Fibroblast of gingiva (primary cell): ENCODE measurements around the gene GLCE.
"Not testable (repeated sequence)": the region's sequence is repeated elsewhere in the genome, so short reads cannot be mapped to it uniquely, and the experiment has no call there.

Experiments
- DNase-seq: peaks from one replicate; pipeline ENCODE4 v3.0.0-alpha.2; 2011; ENCODE audit warnings: low read depth

GLCE gene

DNA sequence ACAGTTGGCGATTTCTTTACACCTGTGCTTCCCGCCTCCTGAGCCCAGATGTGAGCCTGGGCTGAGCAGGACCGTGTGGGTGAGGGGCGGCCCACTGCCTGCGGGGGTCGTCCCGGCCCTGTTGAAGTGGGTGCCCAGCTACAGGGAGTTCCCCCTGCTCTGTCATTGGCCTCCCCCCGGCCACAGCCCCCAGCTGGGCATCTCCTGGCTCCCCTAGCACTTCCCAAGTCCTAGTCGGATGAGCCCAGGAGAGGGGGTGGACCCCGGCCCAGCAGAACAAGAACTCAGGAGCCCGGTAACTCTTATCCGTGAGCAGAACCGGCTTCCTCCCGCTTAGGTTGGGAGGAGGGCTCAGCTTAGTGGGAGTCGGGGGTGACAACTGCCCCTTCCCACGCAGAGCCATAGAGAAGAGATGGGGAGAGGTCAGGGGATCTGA lies 139.0 kb downstream of the GLCE start:
- no peak for DNase-seq

DNA sequence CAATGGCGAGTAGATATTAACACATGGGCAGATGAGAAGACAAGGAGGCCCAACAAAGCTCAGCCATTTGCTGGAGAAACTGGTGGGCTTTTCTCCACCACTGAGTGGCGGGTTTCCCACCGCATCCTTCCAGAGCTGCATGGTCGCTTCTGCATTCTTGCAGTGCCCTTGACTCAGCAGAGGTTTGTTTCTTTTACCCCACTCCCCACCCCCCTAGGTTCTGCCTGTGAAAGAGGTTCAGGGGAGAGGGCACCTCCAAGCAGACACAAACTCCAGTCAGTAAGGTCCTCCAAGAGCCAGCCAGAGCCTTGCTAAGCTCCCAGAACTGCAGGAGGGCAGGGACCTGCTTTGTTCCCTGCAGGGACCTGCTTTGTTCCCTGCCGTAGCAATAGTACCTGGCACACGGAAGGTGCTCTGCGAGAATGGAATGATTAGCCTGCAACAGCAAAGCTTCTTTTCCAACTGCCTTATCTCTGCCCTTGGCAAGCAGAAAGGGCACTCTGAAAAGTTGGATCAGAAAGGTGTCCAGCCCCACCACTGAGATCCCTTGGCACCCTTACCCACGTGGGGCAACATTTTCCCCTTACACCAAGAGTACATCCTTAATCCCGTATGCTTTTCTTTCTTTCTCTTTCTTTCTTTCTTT lies 139.6 kb downstream of the GLCE start:
- no peak for DNase-seq

DNA sequence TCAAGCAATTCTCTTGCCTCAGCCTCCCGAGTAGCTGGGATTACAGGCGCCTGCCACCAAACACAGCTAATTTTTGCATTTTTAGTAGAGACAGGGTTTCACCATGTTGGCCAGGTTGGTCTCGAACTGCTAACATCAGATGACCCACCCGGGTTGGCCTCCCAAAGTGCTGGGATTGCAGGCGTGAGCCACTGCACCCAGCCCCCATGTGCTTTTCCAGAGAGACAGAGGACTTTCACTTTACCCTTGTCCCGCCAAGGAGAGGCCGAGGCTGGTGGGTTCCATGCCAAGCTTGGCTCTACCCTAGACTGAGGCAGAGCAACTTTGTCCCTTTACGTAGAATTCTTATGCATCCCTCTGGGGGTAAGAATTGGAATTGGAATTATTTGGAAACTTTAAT lies 140.7 kb downstream of the GLCE start:
- DNase-seq: not testable (repeated sequence)

DNA sequence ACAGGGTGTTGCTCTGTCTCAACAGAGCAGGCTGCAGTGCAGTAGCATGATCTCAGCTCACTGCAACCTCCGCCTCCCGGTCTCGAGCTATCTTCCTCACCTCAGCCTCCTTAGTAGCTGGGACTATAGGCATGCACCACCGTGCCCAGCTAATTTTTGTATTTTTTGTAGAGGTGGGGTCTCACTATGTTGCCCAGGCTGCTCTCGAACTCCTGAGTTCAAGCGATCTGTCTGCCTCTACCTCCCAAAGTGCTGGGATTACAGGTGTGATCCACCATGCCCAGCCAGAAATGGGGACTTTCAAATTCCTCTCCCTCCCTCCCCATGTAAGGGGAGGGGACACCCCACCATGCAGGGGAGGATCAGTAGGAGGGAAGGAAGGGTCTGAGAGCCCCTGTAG lies 141.7 kb downstream of the GLCE start:
- not testable (repeated sequence) for DNase-seq

DNA sequence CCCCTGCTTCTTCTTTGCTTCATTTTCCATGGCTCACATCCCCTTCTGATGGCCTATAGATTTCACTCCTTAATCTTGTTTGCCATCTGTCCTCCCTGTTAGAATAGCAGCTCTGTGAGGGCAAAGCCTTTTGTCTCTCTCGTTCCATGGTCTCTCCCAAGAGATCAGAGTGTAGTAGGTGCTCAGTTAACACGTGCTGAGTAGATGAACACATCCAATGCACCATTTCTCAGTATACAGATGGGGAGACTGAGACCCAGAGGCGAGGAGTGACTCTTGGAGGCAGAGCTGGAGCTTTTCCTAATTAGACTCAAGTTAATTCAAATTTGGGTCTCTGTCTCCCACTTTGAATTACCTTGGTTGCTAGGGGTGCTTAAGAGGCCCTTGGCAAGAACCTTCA lies 142.5 kb downstream of the GLCE start:
- DNase-seq: no peak

DNA sequence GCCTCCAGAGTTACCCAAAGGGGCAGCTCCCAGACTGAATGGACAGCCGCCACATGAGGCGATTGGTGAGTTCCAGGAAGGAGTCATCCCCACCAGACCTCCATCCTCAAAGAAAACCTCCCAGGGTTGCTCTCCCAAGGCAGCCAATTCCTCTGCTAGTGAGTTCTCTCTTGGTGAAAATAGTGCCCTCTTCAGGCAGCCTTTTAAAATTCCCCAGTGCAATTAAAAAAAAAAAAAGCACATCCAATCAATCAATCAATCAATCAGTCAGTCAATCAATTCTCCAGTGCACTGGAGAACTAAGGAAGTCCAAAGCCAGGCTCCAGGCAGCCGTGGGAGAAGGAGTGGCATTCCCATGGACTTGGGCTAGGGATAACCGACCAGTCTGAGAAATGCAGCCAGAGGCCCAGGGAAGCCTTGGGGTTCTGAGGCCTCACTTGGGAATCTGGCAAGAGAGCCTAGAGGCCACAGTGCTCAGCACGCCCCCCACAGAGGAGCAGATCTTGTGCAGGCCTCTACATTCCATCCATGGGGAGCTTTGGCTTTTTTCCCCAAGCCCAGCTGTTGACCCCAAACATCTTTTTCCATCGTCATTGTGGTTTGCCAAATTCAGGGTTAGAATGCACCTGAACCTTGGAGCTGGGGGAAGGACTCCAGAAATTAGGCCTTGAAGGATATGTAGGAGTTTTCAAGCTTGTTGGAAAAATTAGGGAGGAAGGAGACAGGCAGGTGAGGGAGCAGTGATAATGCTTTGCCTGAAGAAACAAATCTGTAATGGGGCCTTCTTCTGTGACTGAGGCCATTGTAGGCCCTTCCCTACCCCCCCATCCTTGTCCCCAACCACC lies 143.1 kb downstream of the GLCE start:
- DNase-seq: no peak

DNA sequence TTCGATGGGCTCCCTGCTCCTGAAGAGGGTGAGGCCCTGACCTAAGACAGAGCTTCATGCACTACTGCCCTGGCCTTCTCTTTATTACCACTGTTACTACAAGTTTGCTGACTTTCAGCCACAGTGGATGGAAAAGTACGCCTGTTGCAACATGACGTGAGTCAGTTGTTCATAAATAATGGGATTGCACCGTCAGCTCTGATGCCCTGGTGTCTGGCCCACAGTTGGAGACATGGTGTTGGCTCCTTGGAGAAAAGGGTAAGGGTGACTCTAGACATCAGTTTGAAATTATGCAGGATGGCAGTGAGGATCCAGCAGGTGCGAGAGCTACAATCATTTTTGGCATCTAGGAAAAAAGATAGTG lies 143.7 kb downstream of the GLCE start:
- peak; percentile 87 for DNase-seq

DNA sequence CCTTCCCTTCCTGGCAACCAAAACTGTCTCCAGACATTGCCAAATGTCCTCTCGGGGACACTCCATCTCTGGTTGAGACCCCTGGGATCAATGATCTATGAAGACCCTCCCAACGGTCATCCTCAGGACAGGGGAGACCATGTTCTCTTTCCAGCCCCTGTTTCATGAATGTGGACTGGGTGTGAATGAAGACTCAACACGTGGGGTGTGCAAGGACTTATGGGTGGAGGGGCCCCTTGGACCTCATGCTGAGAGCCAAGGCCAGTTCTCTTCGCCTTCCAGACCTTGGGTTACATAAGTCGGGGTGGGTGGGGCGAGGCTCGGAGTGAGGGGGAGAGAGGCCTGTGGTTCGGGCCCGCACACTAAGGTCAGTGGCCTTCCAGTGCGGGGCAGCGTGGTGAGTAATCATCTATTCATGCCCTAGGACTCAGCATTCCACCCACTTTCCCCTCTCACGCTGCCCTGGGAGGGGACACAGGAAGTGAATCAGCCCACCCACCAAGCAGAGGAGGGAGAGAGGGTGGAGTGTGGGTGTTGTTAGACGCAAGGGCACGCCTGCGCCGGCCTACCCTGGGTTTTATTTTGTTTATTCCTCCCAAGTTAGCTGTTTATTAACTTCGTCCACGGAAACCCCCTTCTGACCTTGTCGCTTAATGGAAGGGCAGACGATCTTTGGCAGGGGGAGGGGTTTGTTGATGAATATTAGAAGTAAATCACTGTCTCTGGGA lies 144.9 kb downstream of the GLCE start:
- DNase-seq: peak; percentile 77

DNA sequence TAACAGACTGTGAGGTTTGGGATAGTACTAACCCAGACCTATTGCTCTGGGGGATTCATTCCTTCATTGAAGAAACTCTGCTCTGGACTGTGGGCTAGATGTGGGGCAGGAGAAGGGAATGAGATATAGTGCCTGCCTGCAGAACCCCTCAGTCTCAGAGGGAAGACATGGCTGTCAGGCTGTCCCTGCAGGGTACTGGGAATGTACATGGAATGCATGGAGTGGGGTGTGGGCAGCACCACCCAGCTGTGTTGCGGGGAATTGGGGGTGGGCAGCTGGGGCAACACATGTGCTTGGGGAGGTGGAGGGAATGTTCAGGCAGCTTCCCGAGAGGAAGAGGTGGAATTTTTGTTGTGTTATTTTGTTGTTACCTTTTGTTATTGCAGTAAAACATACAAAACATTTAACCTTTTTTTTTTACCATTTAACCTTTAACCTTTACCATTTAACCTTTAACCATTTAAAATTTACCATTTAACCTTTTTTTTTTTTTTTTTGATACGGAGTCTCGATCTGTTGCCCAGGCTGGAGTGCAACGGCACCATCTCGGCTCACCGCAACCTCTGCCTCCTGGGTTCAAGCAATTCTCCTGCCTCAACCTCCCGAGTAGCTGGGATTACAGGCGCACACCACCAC lies 145.6 kb downstream of the GLCE start:
- no peak for DNase-seq

DNA sequence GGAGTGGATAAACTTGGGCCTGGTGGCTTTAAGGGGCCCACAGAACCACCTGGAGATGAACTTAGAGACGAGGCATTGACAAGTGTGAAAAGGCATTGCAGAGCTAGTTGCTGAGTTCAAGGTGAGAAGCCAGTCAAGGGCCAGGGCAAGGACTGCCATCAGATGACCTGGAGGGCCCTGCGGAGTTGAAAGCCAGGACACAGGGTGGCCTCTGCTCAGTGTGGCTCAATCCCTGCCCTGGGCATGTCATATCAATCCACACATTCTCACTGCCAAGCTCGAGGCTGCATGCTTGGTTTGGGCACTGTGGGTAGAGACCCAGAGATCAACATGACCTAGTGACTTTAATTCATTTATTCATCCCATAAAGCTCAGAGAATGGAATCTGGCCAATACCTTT lies 147.5 kb downstream of the GLCE start:
- DNase-seq: no peak

DNA sequence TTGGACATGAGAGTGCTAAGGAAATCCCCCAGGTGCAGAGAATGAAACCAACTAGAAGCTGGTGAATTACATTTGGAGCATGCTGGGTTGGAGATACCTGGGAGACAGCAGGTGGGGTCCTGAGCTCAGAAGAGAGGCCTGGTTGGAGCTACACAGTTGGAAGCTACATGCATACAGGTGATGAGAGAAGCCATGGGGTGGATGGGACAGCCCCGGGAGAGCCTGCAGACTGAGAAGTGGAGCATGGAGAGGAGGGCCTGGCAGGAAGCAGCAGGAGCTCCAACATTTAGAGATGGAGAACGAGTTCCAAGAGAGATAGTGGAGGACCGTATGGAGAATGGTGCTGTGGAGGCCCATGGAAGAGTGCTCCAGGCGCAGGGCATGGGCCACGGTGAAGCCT lies 148.5 kb downstream of the GLCE start:
- DNase-seq: no peak

DNA sequence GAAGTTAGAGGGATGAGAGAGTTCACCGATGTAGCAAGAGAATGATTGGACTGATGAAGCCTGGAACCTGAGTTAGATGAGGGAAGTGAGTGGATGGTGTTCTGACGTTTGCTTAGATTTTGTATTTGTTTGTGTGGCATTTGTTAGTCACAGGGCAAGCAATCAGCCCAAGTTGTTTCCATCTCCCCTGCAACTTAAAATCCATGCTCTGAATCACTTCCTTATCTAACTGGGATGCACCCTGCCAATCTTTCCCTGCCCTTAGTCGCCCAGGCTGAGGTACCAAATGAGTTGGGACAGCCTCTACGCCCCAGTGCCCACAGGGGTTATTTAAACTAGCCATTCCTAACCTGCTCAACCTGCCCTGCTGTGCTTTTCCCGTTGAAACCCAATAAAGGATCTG lies 150.9 kb downstream of the GLCE start:
- DNase-seq: no peak

DNA sequence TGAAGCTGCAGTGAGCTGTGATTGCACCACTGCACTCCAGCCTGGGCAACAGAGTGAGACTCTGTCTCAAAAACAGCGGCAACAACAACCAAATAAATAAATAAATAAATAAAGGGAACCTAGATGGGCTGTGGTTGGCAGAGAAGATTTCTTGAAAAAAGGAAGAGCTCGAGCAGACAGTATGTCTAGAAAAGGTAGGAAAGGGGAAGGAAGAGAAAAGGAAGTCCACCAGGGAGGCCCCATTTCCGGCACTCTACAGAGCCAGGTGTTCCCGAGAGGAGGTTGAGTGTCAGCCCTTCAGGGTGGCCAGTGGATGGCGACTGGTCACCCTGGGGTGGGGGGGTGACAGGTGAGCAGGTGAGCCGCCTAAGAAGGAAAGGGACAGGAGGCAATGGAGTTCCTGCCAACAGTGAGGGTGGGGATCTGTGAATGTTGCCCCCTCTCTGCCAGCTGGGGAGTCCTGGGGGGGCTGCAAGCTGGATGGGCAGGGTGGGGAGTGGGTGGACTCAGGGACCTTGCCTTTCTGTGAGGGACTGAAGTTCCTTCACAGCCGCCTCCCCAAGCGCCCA lies 153.1 kb downstream of the GLCE start:
- no peak for DNase-seq

DNA sequence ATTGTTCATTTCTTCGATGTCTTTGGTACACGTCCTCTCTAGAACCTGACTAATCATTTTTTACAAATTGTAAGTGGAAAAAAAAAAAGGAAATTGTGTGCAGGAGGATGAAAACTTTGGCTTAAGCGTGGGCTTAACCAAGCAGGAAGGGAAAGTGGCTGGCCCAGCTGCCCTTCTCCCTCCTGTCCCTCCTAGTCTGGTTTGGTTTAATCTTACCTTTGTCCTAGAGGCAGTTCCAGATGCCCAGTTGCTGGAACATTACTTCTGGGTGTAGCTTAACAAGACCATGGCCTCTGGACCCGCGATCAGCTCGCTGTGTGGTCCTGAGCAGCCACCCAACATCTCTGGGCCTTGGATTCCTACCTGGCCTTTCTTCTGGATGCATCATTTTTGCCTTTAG lies 153.7 kb downstream of the GLCE start:
- no peak for DNase-seq

DNA sequence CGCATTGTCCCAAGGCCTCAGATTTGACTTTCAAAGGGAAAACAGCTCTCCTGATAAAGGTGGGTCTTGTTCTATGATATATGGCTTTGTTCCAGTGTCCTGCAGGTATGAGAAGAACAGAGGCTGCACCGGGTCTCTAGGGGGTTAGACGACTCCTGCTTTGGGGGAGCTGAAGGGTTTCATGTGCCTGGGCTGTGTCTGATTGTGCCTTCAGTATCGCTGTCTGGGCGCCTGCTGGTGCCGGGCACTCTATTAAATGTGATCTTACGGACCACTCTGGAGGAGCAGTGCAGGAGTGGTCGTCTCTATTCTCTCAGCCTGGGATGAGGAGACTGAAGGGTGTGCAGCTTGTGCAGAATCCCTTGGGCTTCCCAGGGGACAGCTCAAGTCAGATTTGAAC lies 154.3 kb downstream of the GLCE start:
- DNase-seq: no peak

DNA sequence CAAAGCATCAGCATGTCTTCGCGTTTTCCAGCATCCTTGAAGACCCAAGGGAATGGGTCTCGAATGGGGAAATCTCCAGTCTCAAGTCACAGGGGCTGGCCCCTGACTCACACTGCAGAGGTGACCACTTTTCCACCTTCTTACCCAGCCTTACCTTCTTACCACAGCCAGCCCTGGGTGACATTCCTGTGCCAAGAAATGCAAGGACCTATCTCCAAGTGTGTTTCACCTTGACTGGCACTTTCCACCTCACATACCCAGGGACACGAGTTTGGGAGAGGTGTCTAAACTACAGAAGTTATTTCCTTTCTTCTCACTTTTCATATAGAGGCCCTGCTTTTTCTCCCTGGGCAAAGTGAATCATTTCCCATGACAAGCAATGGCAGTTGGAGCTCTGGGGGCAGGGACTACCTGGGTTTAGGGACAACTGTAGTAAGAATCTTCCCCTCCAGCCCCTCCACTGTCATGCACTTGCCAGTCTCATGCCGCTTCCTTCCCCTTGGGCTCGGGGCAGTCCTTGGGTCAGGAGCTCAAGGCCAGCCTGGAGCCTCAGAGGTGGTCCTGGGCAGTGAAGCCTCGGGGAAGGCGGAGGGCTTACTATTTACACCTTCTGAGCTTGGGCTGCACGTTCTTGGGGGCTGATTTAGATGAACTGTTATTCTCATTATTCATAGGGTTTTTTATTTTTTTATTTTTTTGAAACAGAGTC lies 155.1 kb downstream of the GLCE start:
- no peak for DNase-seq

DNA sequence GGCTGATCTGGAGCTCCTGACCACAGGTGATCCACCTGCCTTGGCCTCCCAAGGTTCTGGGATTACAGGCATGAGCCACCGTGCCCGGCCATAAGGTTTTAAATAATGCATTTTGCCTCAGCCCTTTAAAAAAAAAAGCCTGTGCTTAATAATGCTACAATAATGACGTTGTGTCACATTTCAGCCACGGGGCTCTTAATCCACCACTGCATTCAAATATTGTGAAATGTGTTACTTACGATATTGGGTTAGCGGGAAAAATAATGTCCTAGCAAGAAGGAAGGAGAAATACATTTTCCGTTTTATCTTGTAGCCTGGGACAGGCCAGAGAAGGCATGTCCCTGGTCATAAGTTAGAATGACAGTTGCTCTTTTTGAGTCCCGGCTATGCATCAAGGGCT lies 155.9 kb downstream of the GLCE start:
- DNase-seq: no peak

DNA sequence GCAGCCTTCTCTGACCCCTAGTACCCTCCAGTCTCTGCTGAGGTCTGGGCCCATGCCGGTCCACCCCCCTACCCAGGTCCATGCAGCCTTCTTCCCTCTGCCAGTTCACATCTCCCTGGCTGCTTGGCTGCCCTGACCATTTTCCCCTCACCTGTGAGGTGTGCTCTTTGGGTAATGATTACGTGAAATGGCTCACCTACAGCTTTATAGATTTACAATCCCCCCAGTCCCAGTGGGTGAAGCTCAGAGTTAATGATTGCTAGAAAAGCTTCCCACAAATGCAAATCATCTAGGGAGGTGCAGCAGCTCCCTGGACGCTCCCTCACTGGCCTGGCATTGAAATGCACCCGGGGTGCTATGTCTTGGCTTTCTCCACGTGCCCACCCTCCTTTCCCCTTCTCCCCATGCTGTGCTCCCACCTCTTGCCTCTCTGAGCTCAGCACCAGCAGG lies 157.0 kb downstream of the GLCE start:
- no peak for DNase-seq

DNA sequence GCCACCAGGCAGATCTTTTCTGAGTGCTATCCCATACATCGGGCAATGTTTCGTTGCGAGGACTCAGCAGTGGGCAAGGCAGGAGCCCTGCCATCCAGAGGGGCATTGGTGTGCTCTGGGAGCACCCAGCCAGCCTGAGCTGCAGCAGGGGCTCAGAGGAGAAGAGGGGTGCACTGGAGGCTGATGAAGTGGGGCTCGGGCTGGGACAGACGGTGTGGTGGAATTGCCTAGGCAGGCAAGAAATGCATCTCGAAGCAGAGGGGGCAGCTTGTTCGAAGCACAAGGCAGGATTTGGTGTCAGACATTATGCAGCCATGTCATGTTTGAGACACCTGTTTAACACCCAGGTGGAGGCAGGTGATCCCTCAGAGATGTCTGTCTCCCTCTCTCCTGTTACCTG lies 157.6 kb downstream of the GLCE start:
- no peak for DNase-seq

DNA sequence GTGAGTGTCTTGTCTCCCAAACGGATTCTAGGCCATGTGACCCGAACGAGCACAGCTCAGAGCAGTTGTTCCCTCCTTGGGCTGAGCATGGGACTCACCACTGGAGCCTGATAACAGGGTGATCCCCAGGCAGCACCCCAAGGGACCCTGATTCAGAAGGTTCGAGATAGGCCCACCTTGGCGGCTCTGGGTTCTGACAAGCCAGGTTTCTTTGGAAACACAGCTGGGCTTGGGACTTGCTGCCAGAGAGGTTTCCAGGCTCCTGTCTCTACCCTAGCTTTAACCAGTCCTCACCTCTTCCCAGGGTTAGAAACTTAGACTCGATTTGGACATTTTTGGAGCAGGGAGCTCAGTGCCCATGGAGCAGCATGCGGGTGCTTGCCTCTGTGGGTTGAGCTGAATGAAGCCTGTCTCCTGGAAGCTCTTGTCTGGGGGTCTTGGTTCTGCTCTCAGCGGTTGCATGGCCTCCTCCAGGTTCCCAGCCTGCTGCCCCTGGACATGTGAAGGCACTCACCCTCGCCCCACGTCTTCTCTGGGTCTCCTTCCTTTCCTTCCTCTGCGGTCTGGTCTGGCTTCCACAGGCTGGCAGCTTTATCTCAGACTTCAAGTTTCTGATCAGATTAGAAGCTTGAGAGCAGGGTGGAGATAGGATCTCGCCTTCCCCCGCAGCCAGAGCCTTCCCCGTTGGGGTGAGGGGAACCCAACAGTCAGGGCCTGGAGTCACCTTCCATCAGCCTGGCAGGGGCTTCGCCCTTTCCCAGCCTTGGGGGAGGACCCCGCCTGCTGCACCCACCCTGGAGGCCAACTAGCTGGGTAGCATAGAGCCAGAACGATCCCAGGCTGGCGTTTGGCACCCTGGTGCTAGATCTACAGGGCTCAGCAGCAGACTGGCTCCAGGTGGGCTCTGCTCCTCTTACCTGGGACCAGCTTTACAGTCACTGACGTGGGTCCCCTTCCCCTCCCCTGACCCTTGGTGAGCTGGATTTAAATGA lies 159.2 kb downstream of the GLCE start:
- DNase-seq: no peak
